C4-2B (cell line): ENCODE data around the gene WNT2B.

Experiments
- CTCF ChIP-seq: fragments of 450-650 bp; conservative IDR thresholded peaks from 2 replicates; pipeline ENCODE4 v1.5.1; 2017; ENCODE audit warnings: mild to moderate bottlenecking
- ZFX ChIP-seq: fragments of 450-650 bp; IDR thresholded peaks from 2 replicates; pipeline ENCODE4 v1.6.1; 2017

- TF ChIP-seq CTCF (no peak), ZFX (no peak)
Measured at GRCh38 chr1:112478314-112478713, 30.5 kb upstream of the WNT2B start.
